ENCODE data around the gene RRAD. TPM values are rescaled to one million over a fixed set of nuclear protein-coding genes. Genes with fewer than 3 reads are reported as not detected.

Gene RRAD
- total and polyA plus RNA-seq, 7 donors, result 164 to 2,869 (median 304) TPM

- peak in 1 of 2 donors; percentile 33 for DNase-seq
- no peak for TF ChIP-seq CTCF (IDR thresholded peaks at IDR 0.05)
- no peaks in the 10 kb centered on the region for H3K9me3 ChIP-seq
- no peaks in the 10 kb centered on the region for H3K4me1 ChIP-seq
- intact Hi-C loops (cut with DNase I), result no loop called here
- H3K27ac ChIP-seq, result no peak overlapping the region
- no peak overlapping the region for H3K4me3 ChIP-seq
- 60 to 69% (median 62%) methylated on average over 10 of the region's 10 CpGs for WGBS, 3 donors
- peaks cover 0 to 75% of the 10 kb centered on the region in 2 donors for H3K36me3 ChIP-seq (ENCODE audit: insufficient read depth in 1 of 2, low read depth in 1 of 2)
- ATAC-seq, result no peak
- H3K27me3 ChIP-seq (ENCODE audit: insufficient read depth in 3 of 3, low read length in 2 of 3), result no peaks in the 10 kb centered on the region
Measured at GRCh38 chr16:66970775-66971720, 45.7 kb upstream of the RRAD start.

DNA sequence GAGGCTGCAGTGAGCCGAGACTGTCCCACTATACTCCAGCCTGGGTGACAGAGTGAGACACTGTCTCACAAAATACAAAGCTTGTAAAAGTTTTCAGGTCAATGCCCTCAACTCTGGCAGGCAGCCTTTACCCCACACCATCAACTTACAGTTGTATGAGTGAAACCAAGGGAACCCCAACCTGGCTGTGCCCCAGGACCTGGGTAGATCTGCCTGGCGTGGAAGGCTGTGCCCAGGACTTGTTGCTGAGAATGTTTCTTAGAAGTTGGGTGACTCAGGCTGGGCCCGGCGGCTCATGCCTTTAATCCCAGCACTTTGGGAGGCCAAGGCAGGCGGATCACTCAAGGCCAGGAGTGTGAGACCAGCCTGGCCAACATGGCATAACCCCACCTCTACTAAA lies 43.5 kb upstream of the RRAD start:
- ATAC-seq (no peak), DNase-seq (peak in 1 of 2 donors; percentile 13)
- intact Hi-C loops (cut with DNase I), result no loop called here
- no peaks in the 10 kb centered on the region for H3K27me3 ChIP-seq (ENCODE audit: insufficient read depth in 3 of 3, low read length in 2 of 3)
- H3K36me3 ChIP-seq (ENCODE audit: insufficient read depth in 1 of 2, low read depth in 1 of 2), result peaks cover 0 to 90% of the 10 kb centered on the region in 2 donors
- WGBS, 3 donors, result 75 to 86% (median 77%) methylated on average over 5 of the region's 5 CpGs
- H3K4me3 ChIP-seq, result no peak overlapping the region
- H3K27ac ChIP-seq, result no peak overlapping the region
- no peaks in the 10 kb centered on the region for H3K9me3 ChIP-seq
- no peaks in the 10 kb centered on the region for H3K4me1 ChIP-seq
- TF ChIP-seq CTCF (IDR thresholded peaks at IDR 0.05), result no peak

- ATAC-seq (no peak), DNase-seq (peak in 1 of 2 donors; percentile 42)
- 56 to 65% (median 63%) methylated on average over 6 of the region's 6 CpGs for WGBS, 3 donors
- H3K4me1 ChIP-seq, result peaks cover 8% of the 10 kb centered on the region
- H3K4me3 ChIP-seq, result no peak overlapping the region
- no peak overlapping the region for H3K27ac ChIP-seq
- H3K36me3 ChIP-seq (ENCODE audit: insufficient read depth in 1 of 2, low read depth in 1 of 2), result peaks cover 0 to 86% of the 10 kb centered on the region in 2 donors
- H3K9me3 ChIP-seq, result no peaks in the 10 kb centered on the region
- no peak for TF ChIP-seq CTCF (IDR thresholded peaks at IDR 0.05)
- no peaks in the 10 kb centered on the region for H3K27me3 ChIP-seq (ENCODE audit: insufficient read depth in 3 of 3, low read length in 2 of 3)
- intact Hi-C loops (cut with DNase I), result loop anchor here (5.0 kb wide), 2 partner anchors 38 to 193 kb away; partner anchors contain the start of genes FBXL8 (in 1 of the 2) and TRADD (in 1 of the 2)
Measured at GRCh38 chr16:66964049-66964448, 38.7 kb upstream of the RRAD start.

DNA sequence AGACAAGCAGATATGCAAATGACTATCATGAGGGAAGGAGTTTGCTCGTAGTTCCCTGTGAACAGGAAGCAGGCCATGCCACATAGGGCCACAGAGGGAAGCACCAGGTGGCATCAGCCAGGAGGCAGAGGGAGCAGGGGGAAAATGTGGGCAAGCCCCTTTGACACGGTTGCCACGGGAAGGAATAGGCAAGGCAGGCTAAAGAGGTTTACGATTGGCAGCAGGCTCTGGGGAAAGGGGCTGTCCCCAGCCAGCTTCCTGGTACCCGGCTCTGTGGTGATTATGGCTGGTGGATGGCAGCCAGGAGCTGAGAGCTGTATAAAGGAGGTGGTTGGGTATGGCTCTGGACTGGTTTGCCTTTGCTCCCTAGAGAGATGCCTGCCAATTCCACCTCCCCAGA lies 36.6 kb upstream of the RRAD start:
- DNase-seq, result peak in 1 of 2 donors; percentile 15
- no peak overlapping the region for H3K27ac ChIP-seq
- H3K27me3 ChIP-seq (ENCODE audit: insufficient read depth in 3 of 3, low read length in 2 of 3), result no peaks in the 10 kb centered on the region
- peaks cover 13% of the 10 kb centered on the region for H3K4me1 ChIP-seq
- no peak overlapping the region for H3K4me3 ChIP-seq
- intact Hi-C loops (cut with DNase I), result loop anchor here (5.0 kb wide), 2 partner anchors 40 to 195 kb away; partner anchors contain the start of genes FBXL8 (in 1 of the 2) and TRADD (in 1 of the 2)
- 28 to 49% (median 35%) methylated on average over 5 of the region's 5 CpGs for WGBS, 3 donors
- H3K9me3 ChIP-seq, result no peaks in the 10 kb centered on the region
- H3K36me3 ChIP-seq (ENCODE audit: insufficient read depth in 1 of 2, low read depth in 1 of 2), result peaks cover 0 to 65% of the 10 kb centered on the region in 2 donors
- TF ChIP-seq CTCF (IDR thresholded peaks at IDR 0.05), result no peak
- ATAC-seq, result no peak
